Measurements from ENCODE around the gene SMAGP.
"Not testable (repeated sequence)": the region's sequence is repeated elsewhere in the genome, so short reads cannot be mapped to it uniquely, and the experiment has no call there.

Gene SMAGP

GRCh38 chr12:51270067-51270950 is at the start of gene SMAGP:
SMAGP (minus strand) TSS chr12:51270415; CDS start chr12:51269278, 1,137 bp downstream.
- DNase-seq (ENCODE audit: low spot score) = peak; percentile 32

GRCh38 chr12:51318846-51319599 is 48.8 kb upstream of the SMAGP start:
- DNase-seq (ENCODE audit: low spot score) = peak; percentile 79

GRCh38 chr12:51318057-51318806 is 48.0 kb upstream of the SMAGP start:
- DNase-seq (ENCODE audit: low spot score) = not testable (repeated sequence)

- DNase-seq (ENCODE audit: low spot score) = no peak
These were observed 41.2 kb upstream of the SMAGP start for GRCh38 chr12:51311389-51311788.

- DNase-seq (ENCODE audit: low spot score) = no peak
These were observed 37.7 kb upstream of the SMAGP start for GRCh38 chr12:51307655-51308593.

GRCh38 chr12:51306507-51306906 is 36.3 kb upstream of the SMAGP start:
- DNase-seq (ENCODE audit: low spot score) = no peak

- DNase-seq (ENCODE audit: low spot score) = not testable (repeated sequence)
These were observed 30.6 kb upstream of the SMAGP start for GRCh38 chr12:51300768-51301167.

GRCh38 chr12:51295651-51296050 is 25.4 kb upstream of the SMAGP start:
- no peak for DNase-seq (ENCODE audit: low spot score)

GRCh38 chr12:51294097-51294496 is 23.9 kb upstream of the SMAGP start:
- DNase-seq (ENCODE audit: low spot score) = not testable (repeated sequence)

GRCh38 chr12:51293696-51294095 is 23.5 kb upstream of the SMAGP start:
- DNase-seq (ENCODE audit: low spot score) = no peak

GRCh38 chr12:51291603-51292513 is 21.6 kb upstream of the SMAGP start:
- not testable (repeated sequence) for DNase-seq (ENCODE audit: low spot score)

- no peak for DNase-seq (ENCODE audit: low spot score)
These were observed 15.6 kb upstream of the SMAGP start for GRCh38 chr12:51285843-51286242.

GRCh38 chr12:51281202-51281924 is 11.1 kb upstream of the SMAGP start:
- no peak for DNase-seq (ENCODE audit: low spot score)

GRCh38 chr12:51275088-51275487 is 4.9 kb upstream of the SMAGP start:
- DNase-seq (ENCODE audit: low spot score) = no peak

- not testable (repeated sequence) for DNase-seq (ENCODE audit: low spot score)
These were observed 2.6 kb upstream of the SMAGP start for GRCh38 chr12:51272810-51273209.

- DNase-seq (ENCODE audit: low spot score) = no peak
These were observed 820 bp upstream of the SMAGP start for GRCh38 chr12:51270951-51271518.

GRCh38 chr12:51269174-51270066 is 795 bp downstream of the SMAGP start:
- peak; percentile 67 for DNase-seq (ENCODE audit: low spot score)

- DNase-seq (ENCODE audit: low spot score) = no peak
These were observed 5.2 kb downstream of the SMAGP start for GRCh38 chr12:51265024-51265423.
